ACHN (cell line): ENCODE results near the gene SZT2.

ENCODE experiments used
- DNase-seq: peaks from one replicate; pipeline ENCODE4 v3.0.0-alpha.2; 2015
- in situ Hi-C: cut with HindIII; loops from 2 replicates; pipeline ENCODE4 v1.10.0; 2017; ENCODE audit warnings: low sequenced_read_pairs, low pct_ligation_motif_present, low pct_unique_long_range_greater_than_20kb

SZT2 gene

GRCh38 chr1:43434256-43434655 lies 44.6 kb downstream of the SZT2 start:
- in situ Hi-C loops = no loop called here

GRCh38 chr1:43435146-43436145 lies 45.7 kb downstream of the SZT2 start:
- no peak for DNase-seq
- in situ Hi-C loops = no loop called here

More at GRCh38 chr1:43434256-43434655, 44.6 kb downstream of the SZT2 start:
- no peak for DNase-seq

GRCh38 chr1:43436371-43436770 lies 46.7 kb downstream of the SZT2 start:
- DNase-seq = no peak
- in situ Hi-C loops = no loop called here

DNA sequence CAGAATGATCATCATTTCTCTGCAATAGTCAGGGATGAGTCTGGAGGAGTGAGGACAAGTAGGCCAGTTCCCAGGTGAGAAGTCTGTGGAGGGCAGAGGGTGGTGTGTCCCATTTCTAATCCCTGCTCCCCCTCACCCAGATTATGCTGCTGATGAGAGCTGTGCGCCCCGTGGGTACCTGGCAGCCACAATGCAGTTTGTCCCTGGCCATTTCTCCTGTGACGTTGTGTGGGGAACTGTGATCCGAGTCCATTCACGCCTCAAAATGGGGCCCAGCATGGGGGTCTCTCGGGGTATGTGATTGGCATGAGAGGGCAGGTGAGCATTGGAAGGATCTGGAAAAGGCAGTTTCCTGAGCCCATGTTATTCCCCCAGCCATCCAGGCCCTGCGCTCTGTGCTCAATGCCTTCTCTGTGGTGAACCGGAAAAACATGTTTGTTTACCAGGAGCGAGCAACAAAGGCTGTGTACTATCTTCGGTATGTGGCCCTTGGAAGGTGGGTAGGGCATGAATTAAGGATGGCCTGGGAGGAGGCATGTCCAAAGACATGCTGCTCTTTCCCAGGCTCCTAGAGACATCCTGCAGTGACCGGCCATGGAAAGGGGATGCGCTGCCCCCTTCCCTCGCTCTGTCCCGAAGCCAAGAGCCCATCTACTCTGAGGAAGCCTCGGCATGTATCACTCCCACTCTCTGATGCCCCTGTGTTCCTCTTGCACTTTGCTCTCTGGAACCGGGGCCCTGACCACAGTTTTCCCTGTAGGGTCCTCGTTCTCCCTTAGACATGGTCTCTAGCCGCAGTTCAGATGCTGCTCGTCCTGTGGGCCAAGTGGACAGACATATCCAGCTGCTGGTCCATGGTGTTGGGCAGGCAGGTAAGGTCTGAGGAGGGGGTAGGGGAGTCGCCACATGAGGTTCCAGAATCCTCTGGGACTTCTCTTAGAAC lies 47.6 kb downstream of the SZT2 start:
- no peak for DNase-seq
- in situ Hi-C loops = no loop called here

GRCh38 chr1:43438006-43438405 lies 48.3 kb downstream of the SZT2 start:
- no peak for DNase-seq
- in situ Hi-C loops = no loop called here

DNA sequence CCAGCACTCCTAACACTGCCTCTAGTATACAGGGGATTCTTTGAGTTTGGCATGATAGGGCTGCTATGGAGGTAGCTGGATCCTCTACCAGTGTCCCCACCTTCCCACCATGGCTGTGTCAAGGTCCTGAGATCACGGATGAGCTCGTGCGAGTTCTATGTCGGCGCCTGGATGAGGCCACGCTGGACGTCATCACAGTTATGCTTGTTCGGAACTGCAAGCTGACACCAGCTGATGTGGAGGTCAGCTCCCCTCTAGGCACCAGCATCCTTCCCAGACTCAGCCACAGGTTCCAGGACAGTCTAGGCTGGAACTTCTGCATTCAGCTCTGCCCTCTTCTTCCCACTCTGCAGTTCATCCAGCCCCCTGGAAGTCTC lies 48.9 kb downstream of the SZT2 start:
- DNase-seq = no peak
- in situ Hi-C loops = no loop called here

DNA sequence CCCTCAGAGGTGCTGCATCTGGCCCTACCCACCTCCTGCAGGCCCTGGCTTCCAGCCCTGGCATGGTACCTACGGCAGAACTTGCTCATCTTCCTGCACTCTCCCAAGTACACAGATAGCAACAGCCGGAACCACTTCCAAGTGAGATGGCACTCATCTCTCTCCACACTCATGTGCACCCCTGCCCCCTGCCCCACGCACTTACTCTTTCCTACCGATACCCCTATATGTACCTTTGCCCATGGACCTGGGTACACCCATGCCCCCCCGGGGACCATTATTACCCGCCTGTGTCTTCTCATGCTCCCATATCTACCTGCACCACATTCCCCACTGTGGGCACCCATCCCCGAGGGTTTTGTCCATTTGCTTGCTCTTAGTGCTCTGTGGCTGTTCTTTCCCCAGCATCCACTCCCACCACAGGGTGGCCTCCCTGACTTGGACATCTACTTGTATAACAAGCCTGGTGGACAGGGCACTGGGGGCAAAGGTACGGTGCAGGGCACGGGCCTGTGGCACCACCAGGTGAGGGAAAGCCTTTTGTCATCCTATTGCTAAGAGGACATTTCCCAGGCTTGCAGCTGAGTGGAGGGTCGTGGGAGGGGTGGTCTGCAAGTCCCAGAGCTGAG lies 49.4 kb downstream of the SZT2 start:
- in situ Hi-C loops = no loop called here
- no peak for DNase-seq

GRCh38 chr1:43439781-43440180 lies 50.1 kb downstream of the SZT2 start:
- in situ Hi-C loops = no loop called here
- DNase-seq = no peak

DNA sequence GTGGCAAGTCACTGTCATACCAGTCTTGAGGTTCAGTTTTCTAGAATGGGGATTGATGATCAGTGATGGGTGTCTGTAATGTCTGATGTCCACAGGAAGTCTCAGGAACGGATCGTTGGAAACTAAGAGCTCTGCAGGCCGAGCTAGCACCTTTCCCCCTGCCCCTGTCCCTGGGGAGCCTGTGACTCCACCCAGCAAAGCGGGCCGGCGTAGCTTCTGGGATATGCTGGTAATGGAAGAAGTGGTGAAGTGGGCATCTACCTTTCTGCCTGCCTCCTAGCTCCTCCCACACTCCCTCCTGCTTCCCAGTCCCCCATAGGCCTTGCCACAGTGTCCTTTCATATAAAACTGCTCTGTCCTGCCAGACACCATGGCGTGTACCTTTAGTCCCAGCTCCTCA lies 50.7 kb downstream of the SZT2 start:
- no peak for DNase-seq
- in situ Hi-C loops = no loop called here

DNA sequence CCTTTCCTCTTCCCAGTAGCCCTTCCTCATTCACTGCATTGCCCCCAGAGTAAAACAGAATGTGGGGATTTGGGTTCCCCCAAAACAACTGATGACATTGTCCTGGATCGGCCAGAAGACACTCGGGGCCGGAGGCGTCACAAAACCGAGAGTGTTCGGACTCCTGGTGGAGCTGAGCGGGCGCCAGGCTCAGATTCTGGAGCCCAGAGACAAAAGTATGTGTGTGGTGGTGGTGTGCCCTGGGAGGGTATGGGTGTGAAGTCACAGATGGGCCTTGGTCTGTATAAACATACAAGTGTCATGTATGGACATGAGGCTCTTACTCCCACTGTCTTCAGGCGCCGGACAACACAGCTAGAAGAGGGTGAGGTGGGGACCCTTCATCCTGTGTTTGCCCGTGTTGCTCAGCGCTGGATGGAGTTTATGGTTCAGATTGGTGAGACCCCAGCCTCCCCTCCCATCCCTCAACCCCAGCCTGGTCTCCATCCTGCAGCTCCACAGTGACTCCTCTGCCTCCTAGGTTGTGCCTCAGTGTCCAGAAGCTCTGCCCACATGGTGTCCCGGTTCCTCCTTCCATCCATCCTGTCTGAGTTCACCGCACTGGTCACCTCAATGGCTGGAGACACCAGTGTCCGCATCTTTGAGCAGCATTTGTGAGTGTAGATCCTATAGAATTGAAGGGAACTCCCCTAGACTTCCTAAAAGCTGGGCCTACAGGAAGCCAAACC lies 51.6 kb downstream of the SZT2 start:
- in situ Hi-C loops = no loop called here

GRCh38 chr1:43441894-43442637 lies 52.4 kb downstream of the SZT2 start:
- in situ Hi-C loops = no loop called here
- DNase-seq = no peak

More for the DNA sequence above, 51.6 kb downstream of the SZT2 start:
- no peak for DNase-seq

- in situ Hi-C loops = no loop called here
- DNase-seq = no peak
These were observed 53.1 kb downstream of the SZT2 start for GRCh38 chr1:43442756-43443155.

DNA sequence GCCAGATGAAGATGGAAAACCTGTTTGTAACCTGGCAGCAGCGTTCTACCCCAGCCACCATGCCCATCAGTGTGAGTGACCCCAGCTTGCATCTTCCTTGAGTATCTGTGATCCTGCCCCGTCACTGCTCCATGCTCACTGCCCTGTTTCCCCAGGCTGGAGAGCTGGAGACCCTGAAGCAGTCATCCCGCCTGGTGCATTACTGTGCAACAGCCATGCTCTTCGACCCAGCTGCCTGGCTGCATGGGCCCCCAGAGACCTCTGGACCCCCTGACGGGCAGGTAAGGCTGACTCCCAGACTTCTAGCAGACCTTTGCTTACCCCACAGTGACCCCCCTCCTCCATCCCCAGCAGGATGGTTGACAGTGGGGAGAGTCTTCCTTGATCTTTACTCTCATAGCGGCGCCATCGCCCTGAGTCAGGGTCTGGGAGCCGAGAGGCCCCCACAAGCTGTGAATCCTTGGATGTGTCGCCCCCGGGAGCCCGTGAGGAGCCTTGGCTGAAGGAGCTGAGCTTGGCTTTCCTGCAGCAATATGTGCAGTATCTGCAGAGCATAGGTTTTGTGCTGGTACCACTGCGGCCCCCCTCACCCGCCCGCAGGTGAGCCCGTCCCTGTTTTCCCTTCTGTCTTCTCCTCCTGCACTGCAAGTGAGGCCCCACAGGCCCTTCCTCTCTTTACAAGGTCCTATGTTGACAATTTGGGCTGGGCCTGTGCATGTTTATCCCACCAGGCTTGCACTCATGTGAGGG lies 53.7 kb downstream of the SZT2 start:
- in situ Hi-C loops = no loop called here
- no peak for DNase-seq

- in situ Hi-C loops = no loop called here
- DNase-seq = no peak
These were observed 54.6 kb downstream of the SZT2 start for GRCh38 chr1:43444151-43444828.

DNA sequence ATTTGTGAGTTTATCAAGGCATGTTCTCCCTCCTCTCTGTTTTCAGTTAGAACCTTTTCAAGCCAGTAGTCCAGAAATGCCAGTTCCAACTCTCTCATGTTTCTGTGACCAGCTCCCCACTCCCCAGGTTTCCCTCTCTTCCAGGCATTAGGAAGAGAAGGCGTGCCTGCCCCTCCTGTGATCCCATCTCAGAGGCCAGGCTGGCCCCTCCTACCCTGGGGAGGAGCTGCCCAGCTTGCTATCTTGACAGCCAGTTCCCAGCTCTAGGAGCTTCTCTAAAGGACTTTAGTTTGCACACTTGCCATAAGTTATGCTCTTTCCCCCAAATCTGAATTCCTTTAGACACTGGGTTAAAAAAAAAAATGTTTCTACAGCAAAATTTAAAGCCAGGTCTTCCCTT lies 55.1 kb downstream of the SZT2 start:
- in situ Hi-C loops = no loop called here

GRCh38 chr1:43445606-43446387 lies 56.1 kb downstream of the SZT2 start:
- in situ Hi-C loops = no loop called here
- DNase-seq = no peak

More for the DNA sequence above, 55.1 kb downstream of the SZT2 start:
- no peak for DNase-seq
